Measurements from ENCODE around the gene LILRA1. TPM values are rescaled to one million over a fixed set of nuclear protein-coding genes. Genes with fewer than 3 reads are reported as not detected.

Gene LILRA1
- total and polyA plus RNA-seq, 10 of the 15 experiments (the other 5 are each of a cell fraction or from before 2014, with no cell fraction given), result 0.04 TPM; not detected in 9

DNA sequence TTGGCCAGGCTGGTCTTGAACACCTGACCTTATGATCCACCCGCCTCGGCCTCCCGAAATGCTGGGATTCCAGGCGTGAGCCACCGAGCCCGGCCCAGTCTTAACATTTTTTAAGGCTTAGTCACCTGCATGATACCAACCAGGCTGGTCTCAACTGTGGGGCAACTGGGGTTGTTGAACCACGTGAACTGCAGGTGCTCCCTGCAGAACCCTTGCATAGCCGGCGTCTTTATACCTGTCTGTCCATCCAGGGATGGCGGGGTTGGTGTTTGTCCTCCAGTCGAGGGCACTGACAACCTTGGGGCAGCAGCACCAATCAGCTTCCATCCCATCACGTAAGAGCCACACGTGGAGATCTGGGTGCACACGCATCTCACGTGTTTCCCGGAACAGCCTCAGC is 44.6 kb upstream of the LILRA1 start (continued):
- no peak for TF ChIP-seq RAD51 (IDR thresholded peaks at IDR 0.05)
- TF ChIP-seq FOXK2 (IDR thresholded peaks at IDR 0.05), result no peak
- no peak for TF ChIP-seq KDM1A (IDR thresholded peaks at IDR 0.05; ENCODE audit: borderline replicate concordance)
- TF ChIP-seq CREB1 (IDR thresholded peaks at IDR 0.05; ENCODE audit: low read depth), result no peak
- TF ChIP-seq SIX5 (IDR thresholded peaks at IDR 0.05; ENCODE audit: low read depth, low read length, severe bottlenecking), result no peak
- TF ChIP-seq, protein P1, sequence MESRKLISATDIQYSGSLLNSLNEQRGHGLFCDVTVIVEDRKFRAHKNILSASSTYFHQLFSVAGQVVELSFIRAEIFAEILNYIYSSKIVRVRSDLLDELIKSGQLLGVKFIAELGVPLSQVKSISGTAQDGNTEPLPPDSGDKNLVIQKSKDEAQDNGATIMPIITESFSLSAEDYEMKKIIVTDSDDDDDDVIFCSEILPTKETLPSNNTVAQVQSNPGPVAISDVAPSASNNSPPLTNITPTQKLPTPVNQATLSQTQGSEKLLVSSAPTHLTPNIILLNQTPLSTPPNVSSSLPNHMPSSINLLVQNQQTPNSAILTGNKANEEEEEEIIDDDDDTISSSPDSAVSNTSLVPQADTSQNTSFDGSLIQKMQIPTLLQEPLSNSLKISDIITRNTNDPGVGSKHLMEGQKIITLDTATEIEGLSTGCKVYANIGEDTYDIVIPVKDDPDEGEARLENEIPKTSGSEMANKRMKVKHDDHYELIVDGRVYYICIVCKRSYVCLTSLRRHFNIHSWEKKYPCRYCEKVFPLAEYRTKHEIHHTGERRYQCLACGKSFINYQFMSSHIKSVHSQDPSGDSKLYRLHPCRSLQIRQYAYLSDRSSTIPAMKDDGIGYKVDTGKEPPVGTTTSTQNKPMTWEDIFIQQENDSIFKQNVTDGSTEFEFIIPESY (IDR thresholded peaks at IDR 0.05), result no peak

- no peak overlapping the region for H3K4me3 ChIP-seq
- RAD21 ChIA-PET (ENCODE audit: unreplicated experiment), result no interaction called here
- H3K4me2 ChIP-seq (ENCODE audit: control insufficient read depth, insufficient read depth), result no peak overlapping the region
- BruUV-seq (replicated peaks), result no TSS peak
- SMC1A ChIA-PET (ENCODE audit: uncharacterized antibody, unreplicated experiment), result no interaction called here
- no peak overlapping the region for H2AFZ ChIP-seq (ENCODE audit: control insufficient read depth, low read depth, low read length)
- no peaks in the 10 kb centered on the region for H3K9me3 ChIP-seq (replicated peaks; ENCODE audit: control insufficient read depth, insufficient read depth, low read length)
- no peak overlapping the region for H3K9ac ChIP-seq (ENCODE audit: control insufficient read depth, insufficient read depth, low read length)
- FAIRE-seq (no peak), DNase-seq (ENCODE audit: low read depth, low spot score) (no peak), ATAC-seq (no peak)
- no peaks in the 10 kb centered on the region for H4K20me1 ChIP-seq (ENCODE audit: control insufficient read depth, insufficient read depth)
- H3K27ac ChIP-seq (ENCODE audit: control insufficient read depth, insufficient read depth), result no peak overlapping the region
- intact Hi-C loops (cut with micrococcal nuclease; ENCODE audit: unreplicated experiment), result no loop called here
- POLR2A ChIA-PET, result no interaction called here
- in situ Hi-C loops (cut with MboI), result no loop called here
- no peaks in the 10 kb centered on the region for H3K27me3 ChIP-seq (replicated peaks in 1 of 2; ENCODE audit: control insufficient read depth in 2 of 2, insufficient read depth in 2 of 2, low read length in 1 of 2)
- H3K4me1 ChIP-seq (ENCODE audit: control insufficient read depth, insufficient read depth, low read length), result peaks cover 20% of the 10 kb centered on the region
- CTCF ChIA-PET, result no interaction called here
- 68% methylated on average over 14 of the region's 14 CpGs for WGBS (ENCODE audit: insufficient coverage, insufficient replicate concordance, low lambda C conversion rate, missing lambda C conversion rate)
- H3K36me3 ChIP-seq (ENCODE audit: control insufficient read depth in 2 of 2, insufficient read depth in 2 of 2, low read length in 1 of 2), result no peaks in the 10 kb centered on the region
- TF ChIP-seq, protein P2, sequence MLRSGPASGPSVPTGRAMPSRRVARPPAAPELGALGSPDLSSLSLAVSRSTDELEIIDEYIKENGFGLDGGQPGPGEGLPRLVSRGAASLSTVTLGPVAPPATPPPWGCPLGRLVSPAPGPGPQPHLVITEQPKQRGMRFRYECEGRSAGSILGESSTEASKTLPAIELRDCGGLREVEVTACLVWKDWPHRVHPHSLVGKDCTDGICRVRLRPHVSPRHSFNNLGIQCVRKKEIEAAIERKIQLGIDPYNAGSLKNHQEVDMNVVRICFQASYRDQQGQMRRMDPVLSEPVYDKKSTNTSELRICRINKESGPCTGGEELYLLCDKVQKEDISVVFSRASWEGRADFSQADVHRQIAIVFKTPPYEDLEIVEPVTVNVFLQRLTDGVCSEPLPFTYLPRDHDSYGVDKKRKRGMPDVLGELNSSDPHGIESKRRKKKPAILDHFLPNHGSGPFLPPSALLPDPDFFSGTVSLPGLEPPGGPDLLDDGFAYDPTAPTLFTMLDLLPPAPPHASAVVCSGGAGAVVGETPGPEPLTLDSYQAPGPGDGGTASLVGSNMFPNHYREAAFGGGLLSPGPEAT (IDR thresholded peaks at IDR 0.05; ENCODE audit: low read depth), result no peak
- TF ChIP-seq BMI1 (IDR thresholded peaks at IDR 0.05; ENCODE audit: borderline replicate concordance) (no peak), ZBED1 (IDR thresholded peaks at IDR 0.05; ENCODE audit: borderline replicate concordance) (no peak), BACH1 (IDR thresholded peaks at IDR 0.05; ENCODE audit: borderline replicate concordance) (no peak)
- no peaks in the 10 kb centered on the region for H3K79me2 ChIP-seq (ENCODE audit: control insufficient read depth, insufficient read depth, low read length)
Observed at GRCh38 chr19:54549224-54549623, 44.2 kb upstream of the LILRA1 start.

Data from GM12878 (cell line).